ENCODE measurements around the gene LOXL3. TPM values are rescaled to one million over a fixed set of nuclear protein-coding genes. Genes with fewer than 3 reads are reported as not detected.

The LOXL3 gene
- polyA plus RNA-seq, 1 of the 3 experiments (the other 2 are of a cell fraction), result 47.9 TPM

GRCh38 chr2:74585406-74586185, 31.9 kb upstream of the LOXL3 start:
- WGBS (ENCODE audit: low lambda C conversion rate), result 70% methylated on average over 4 of the region's 4 CpGs
- Histone ChIP-seq H3K27me3 (ENCODE audit: insufficient read depth) (no peaks in the 10 kb centered on the region), H3K36me3 (replicated peaks in 1 of 2; ENCODE audit: control insufficient read depth in 1 of 2, insufficient read depth in 2 of 2, low read length in 1 of 2) (no peaks in the 10 kb centered on the region), H2AFZ (ENCODE audit: low read depth) (0 out of 2 replicates have a peak overlapping the region, but pooled peaks have one; percentile 47), H3K9me2 (no peaks in the 10 kb centered on the region), H3K79me2 (ENCODE audit: insufficient read depth) (no peaks in the 10 kb centered on the region), H3K27ac (ENCODE audit: low read depth in 2 of 2, low read length in 1 of 2) (0 out of 4 replicates have a peak overlapping the region, but pooled peaks of 1 of the 2 experiments have one; percentile 13), H3K4me3 (ENCODE audit: low read depth in 2 of 2, low read length in 1 of 2) (no peak overlapping the region), H3K4me1 (ENCODE audit: control insufficient read depth in 1 of 2, insufficient read depth in 2 of 2, low read depth in 1 of 2, low read length in 1 of 2) (peaks cover 4 to 13% of the 10 kb centered on the region in 2 experiments; a peak in 2 of 4 replicates), H3K4me2 (no peak overlapping the region), H4K20me1 (ENCODE audit: insufficient read depth) (no peaks in the 10 kb centered on the region), H3K9ac (no peak overlapping the region), H3K9me3 (no peaks in the 10 kb centered on the region), H3F3A (replicated peaks; ENCODE audit: insufficient read depth) (peaks cover 26% of the 10 kb centered on the region)
- ChIA-PET POLR2A (interaction anchor here (0.5 kb wide), 1 partner anchor 120 kb away, joined by 3 read pairs; the partner anchor contains the start of gene MOGS), CTCF (interaction anchor here (0.7 to 8.1 kb wide), 8 partner anchors 9 to 102 kb away, joined by 3 to 116 read pairs (median 29); partner anchors contain the start of genes AUP1, CCDC142, HTRA2 and LBX2)
- peak; percentile 16; the same call in 1 of the 2 replicates for TF ChIP-seq RAD21 (IDR thresholded peaks at IDR 0.05; ENCODE audit: low read length)
- TF ChIP-seq, protein P1, sequence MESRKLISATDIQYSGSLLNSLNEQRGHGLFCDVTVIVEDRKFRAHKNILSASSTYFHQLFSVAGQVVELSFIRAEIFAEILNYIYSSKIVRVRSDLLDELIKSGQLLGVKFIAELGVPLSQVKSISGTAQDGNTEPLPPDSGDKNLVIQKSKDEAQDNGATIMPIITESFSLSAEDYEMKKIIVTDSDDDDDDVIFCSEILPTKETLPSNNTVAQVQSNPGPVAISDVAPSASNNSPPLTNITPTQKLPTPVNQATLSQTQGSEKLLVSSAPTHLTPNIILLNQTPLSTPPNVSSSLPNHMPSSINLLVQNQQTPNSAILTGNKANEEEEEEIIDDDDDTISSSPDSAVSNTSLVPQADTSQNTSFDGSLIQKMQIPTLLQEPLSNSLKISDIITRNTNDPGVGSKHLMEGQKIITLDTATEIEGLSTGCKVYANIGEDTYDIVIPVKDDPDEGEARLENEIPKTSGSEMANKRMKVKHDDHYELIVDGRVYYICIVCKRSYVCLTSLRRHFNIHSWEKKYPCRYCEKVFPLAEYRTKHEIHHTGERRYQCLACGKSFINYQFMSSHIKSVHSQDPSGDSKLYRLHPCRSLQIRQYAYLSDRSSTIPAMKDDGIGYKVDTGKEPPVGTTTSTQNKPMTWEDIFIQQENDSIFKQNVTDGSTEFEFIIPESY (IDR thresholded peaks at IDR 0.05; ENCODE audit: borderline replicate concordance, low read depth), result no peak
- no peak for TF ChIP-seq CHD2 (IDR thresholded peaks at IDR 0.05; ENCODE audit: low read length, partially characterized antibody)
- TF ChIP-seq, protein P2, sequence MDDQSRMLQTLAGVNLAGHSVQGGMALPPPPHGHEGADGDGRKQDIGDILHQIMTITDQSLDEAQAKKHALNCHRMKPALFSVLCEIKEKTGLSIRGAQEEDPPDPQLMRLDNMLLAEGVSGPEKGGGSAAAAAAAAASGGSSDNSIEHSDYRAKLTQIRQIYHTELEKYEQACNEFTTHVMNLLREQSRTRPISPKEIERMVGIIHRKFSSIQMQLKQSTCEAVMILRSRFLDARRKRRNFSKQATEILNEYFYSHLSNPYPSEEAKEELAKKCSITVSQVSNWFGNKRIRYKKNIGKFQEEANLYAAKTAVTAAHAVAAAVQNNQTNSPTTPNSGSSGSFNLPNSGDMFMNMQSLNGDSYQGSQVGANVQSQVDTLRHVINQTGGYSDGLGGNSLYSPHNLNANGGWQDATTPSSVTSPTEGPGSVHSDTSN (IDR thresholded peaks at IDR 0.05), result no peak
- no peak for TF ChIP-seq MXI1 (IDR thresholded peaks at IDR 0.05; ENCODE audit: low read depth, low read length)
- TF ChIP-seq, protein P3, sequence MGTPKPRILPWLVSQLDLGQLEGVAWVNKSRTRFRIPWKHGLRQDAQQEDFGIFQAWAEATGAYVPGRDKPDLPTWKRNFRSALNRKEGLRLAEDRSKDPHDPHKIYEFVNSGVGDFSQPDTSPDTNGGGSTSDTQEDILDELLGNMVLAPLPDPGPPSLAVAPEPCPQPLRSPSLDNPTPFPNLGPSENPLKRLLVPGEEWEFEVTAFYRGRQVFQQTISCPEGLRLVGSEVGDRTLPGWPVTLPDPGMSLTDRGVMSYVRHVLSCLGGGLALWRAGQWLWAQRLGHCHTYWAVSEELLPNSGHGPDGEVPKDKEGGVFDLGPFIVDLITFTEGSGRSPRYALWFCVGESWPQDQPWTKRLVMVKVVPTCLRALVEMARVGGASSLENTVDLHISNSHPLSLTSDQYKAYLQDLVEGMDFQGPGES (IDR thresholded peaks at IDR 0.05; ENCODE audit: low read depth, low read length), result no peak
- no peak for DNase-seq

DNA sequence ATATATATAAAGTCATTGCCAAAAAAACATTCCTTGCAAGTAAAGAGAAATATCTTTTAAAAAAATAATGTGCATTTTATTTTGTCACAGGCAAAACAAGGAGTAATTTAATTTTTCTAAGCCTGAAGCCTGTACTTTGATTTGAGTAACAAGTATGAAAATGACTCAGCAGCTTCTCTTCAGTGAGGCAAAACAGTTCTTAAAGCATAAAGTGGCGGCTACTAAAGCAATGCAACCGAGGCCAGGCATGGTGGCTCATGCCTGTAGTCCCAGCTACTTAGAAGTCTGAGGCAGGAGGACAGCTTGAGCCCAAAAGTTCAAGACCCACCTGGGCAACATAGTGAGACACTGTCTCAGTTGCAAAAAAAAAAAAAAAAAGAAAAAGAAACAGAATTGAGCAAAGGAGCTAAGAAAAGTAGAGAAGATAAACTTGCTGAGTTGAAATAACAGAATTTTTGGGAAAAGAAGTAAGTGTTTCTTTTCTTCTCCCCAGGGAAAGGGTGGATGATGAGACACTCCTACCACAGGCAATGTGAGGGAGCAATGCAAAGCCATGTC, 30.4 kb upstream of the LOXL3 start:
- Histone ChIP-seq H3K79me2 (ENCODE audit: insufficient read depth) (no peaks in the 10 kb centered on the region), H4K20me1 (ENCODE audit: insufficient read depth) (no peaks in the 10 kb centered on the region), H3K4me2 (peak overlapping the region; percentile 11; the same call in 1 of the 2 replicates), H2AFZ (ENCODE audit: low read depth) (peak overlapping the region; percentile 13; the same call in 1 of the 2 replicates), H3K36me3 (replicated peaks in 1 of 2; ENCODE audit: control insufficient read depth in 1 of 2, insufficient read depth in 2 of 2, low read length in 1 of 2) (no peaks in the 10 kb centered on the region), H3K9ac (no peak overlapping the region), H3K27ac (ENCODE audit: low read depth in 2 of 2, low read length in 1 of 2) (peak overlapping the region; percentile 70 to 71), H3K9me3 (no peaks in the 10 kb centered on the region), H3K27me3 (ENCODE audit: insufficient read depth) (no peaks in the 10 kb centered on the region), H3F3A (replicated peaks; ENCODE audit: insufficient read depth) (peaks cover 26% of the 10 kb centered on the region), H3K4me1 (ENCODE audit: control insufficient read depth in 1 of 2, insufficient read depth in 2 of 2, low read depth in 1 of 2, low read length in 1 of 2) (peaks cover 4 to 13% of the 10 kb centered on the region in 2 experiments; a peak in 2 of 4 replicates), H3K4me3 (ENCODE audit: low read depth in 2 of 2, low read length in 1 of 2) (no peak overlapping the region), H3K9me2 (no peaks in the 10 kb centered on the region)
- no peak for DNase-seq
- WGBS (ENCODE audit: low lambda C conversion rate), result 29% methylated on average over 2 of the region's 2 CpGs
- CTCF ChIA-PET, result interaction anchor here (1.5 to 8.1 kb wide), 6 partner anchors 7 to 101 kb away, joined by 5 to 116 read pairs (median 45); partner anchors contain the start of genes AUP1, CCDC142, HTRA2 and TTC31
- POLR2A ChIA-PET, result no interaction called here
- TF ChIP-seq, protein P4, sequence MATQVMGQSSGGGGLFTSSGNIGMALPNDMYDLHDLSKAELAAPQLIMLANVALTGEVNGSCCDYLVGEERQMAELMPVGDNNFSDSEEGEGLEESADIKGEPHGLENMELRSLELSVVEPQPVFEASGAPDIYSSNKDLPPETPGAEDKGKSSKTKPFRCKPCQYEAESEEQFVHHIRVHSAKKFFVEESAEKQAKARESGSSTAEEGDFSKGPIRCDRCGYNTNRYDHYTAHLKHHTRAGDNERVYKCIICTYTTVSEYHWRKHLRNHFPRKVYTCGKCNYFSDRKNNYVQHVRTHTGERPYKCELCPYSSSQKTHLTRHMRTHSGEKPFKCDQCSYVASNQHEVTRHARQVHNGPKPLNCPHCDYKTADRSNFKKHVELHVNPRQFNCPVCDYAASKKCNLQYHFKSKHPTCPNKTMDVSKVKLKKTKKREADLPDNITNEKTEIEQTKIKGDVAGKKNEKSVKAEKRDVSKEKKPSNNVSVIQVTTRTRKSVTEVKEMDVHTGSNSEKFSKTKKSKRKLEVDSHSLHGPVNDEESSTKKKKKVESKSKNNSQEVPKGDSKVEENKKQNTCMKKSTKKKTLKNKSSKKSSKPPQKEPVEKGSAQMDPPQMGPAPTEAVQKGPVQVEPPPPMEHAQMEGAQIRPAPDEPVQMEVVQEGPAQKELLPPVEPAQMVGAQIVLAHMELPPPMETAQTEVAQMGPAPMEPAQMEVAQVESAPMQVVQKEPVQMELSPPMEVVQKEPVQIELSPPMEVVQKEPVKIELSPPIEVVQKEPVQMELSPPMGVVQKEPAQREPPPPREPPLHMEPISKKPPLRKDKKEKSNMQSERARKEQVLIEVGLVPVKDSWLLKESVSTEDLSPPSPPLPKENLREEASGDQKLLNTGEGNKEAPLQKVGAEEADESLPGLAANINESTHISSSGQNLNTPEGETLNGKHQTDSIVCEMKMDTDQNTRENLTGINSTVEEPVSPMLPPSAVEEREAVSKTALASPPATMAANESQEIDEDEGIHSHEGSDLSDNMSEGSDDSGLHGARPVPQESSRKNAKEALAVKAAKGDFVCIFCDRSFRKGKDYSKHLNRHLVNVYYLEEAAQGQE (IDR thresholded peaks at IDR 0.05; ENCODE audit: low read depth, low read length), result no peak
- no peak for TF ChIP-seq FOXJ3 (CRISPR knock-in tag; IDR thresholded peaks at IDR 0.05)
- no peak for TF ChIP-seq RXRA (IDR thresholded peaks at IDR 0.05; ENCODE audit: borderline replicate concordance, low read depth)
- no peak for TF ChIP-seq MXI1 (IDR thresholded peaks at IDR 0.05; ENCODE audit: low read depth, low read length)
- TF ChIP-seq FOSL2 (IDR thresholded peaks at IDR 0.05; ENCODE audit: borderline replicate concordance, low read depth), result peak; percentile 14; the same call in 1 of the 2 replicates
- TF ChIP-seq SIN3A (IDR thresholded peaks at IDR 0.05; ENCODE audit: borderline replicate concordance, low read depth, low read length), result no peak
- no peak for TF ChIP-seq YY1 (IDR thresholded peaks at IDR 0.05; ENCODE audit: low read depth)
- TF ChIP-seq SMC3 (IDR thresholded peaks at IDR 0.05; ENCODE audit: low read depth, low read length), result no peak
- TF ChIP-seq GATA2 (CRISPR knock-in tag; IDR thresholded peaks at IDR 0.05), result no peak
